Right cardiac atrium (tissue), 5 donors: ENCODE results near the gene TREML2. TPM values are rescaled to one million over a fixed set of nuclear protein-coding genes. Genes with fewer than 3 reads are reported as not detected.
"Not testable (repeated sequence)": the region's sequence is repeated elsewhere in the genome, so short reads cannot be mapped to it uniquely, and the experiment has no call there.

Experiments
- ATAC-seq, 2 donors: fragments of 200-7000 bp; cut with Tn5 transposase; one replicate each; pipeline versions ENCODE4 v1.8.0 to v1.9.1; 2020; ENCODE audit warnings: moderate library complexity in 2 of 2, mild to moderate bottlenecking in 1 of 2
- DNase-seq, 3 donors: peaks; one replicate each; pipeline ENCODE4 v3.0.0-alpha.2; 2020
- H3K27ac ChIP-seq: one replicate; pipeline ENCODE4 v1.5.1; 2013; ENCODE audit warnings: mild to moderate bottlenecking, low read length, control low read depth, moderate library complexity
- H3K27me3 ChIP-seq: one replicate; pipeline ENCODE4 v1.6.1; 2013; ENCODE audit not compliant: control insufficient read depth, insufficient read depth
- H3K4me1 ChIP-seq: one replicate; pipeline ENCODE4 v1.6.1; 2013; ENCODE audit warnings: low read length; ENCODE audit not compliant: control insufficient read depth, insufficient read depth
- H3K4me3 ChIP-seq: one replicate; pipeline ENCODE4 v1.5.1; 2013; ENCODE audit warnings: low read length, control low read depth
- H3K9me3 ChIP-seq: one replicate; pipeline ENCODE4 v1.6.1; 2013; ENCODE audit warnings: low read length; ENCODE audit not compliant: control insufficient read depth
- WGBS: extraction: QIAGEN DNeasy Blood & Tissue Kit; methylation state at CpG from one replicate; pipeline ENCODE4 v1.1.7; 2013; 5-methylcytosine and 5-hydroxymethylcytosine counted together
- intact Hi-C, 4 donors: fragments of 100-400 bp; cut with DNase I; formaldehyde crosslinking; loops; one replicate each; pipeline versions ENCODE4 v1.11.0 to v1.14.0; 2022 to 2023
- polyA plus RNA-seq: library from polyadenylated mRNA; stranded (reverse); fragments of 200-250 nt; gene quantifications from one replicate; pipeline ENCODE4 v1.2.3, GENCODE V29; 2013
- total RNA-seq, 4 donors: library from RNA; stranded (reverse); fragmentation: NEBNext Ultra II Directional; extraction: Animal tissue kit (Norgen Biotek cat#: 25700); gene quantifications; one replicate each; pipeline ENCODE4 v1.2.1, GENCODE V29; 2021
- donor health status: healthy with polysubstance abuse.
- donor health status: DM: no; HTN: yes; CAD: no.
- donor health status: DM: no; HTN: no; CAD: no.
- donor health status: DM: no; HTN: yes; CAD: no; lungs with severe emphysema.
- donor health status: DM: yes; HTN: yes; CAD: no.

Gene TREML2
- total and polyA plus RNA-seq, 5 donors, result 0.02 to 0.15 TPM; not detected in 3

DNA sequence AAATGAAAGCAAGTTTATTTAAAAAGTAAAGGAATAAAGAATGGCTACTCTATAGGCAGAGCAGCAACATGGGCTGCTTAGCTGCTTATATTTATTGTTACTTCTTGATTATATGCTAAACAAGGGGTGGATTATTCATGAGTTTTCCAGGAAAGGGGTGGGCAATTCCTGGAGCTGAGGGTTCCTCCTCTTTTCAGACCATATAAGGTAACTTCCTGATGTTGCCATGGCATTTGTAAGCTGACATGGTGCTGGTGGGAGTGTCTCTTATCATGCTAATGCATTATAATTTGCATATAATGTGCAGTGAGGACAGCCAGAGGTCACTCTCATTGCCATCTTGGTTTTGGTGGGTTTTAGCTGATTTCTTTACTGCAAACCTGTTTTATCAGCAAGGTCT lies 11.9 kb downstream of the TREML2 start:
- H3K4me1 ChIP-seq, intact Hi-C loops, H3K27me3 ChIP-seq, ATAC-seq, H3K9me3 ChIP-seq, H3K27ac ChIP-seq, H3K4me3 ChIP-seq, DNase-seq: not testable (repeated sequence)

DNA sequence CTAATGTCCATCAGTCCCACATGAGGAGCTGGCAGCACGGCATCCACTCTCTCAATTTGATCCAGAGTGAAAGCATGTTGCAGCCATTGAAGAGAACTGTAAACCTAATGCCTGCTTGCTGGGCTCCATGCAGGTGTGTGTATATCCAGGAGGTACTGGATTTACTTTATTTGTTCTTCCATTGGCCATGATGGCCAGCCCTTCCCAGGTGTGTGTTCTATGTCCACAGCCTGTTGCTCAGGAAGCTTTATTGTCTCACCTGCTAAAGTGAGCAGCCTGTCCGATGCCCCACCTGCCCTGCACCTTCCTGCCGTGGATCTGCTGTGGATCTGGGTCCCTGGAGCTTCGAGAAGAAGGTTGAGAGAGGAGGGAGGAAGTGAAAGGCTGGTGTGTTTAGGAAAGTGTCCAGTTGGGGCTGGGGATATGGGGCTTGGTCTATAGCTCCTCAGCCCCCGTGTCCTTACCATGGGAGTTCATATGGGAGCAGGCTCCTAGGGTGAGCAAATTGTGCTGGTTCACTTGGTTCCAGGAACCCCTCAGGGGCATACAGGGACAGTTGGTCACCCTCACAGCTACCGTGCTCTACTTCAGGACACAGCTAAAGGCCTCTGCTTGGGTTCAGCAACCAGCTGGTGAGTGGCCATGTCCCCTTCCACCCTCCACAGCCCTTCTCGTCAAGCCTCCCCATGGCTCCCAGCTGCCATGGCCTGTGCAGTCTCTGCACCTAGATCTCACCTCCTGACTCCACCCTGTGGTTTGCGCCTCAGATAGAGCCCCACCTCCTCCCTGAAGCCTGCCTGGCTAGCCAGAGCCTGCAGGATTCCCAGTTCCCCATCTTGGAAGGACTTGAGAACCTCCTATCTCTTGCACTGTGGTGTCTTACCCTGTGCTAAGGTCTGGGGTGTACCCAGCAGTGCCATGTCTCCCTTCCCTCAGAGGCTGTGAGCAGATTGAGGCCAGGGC lies 12.7 kb downstream of the TREML2 start:
- ATAC-seq (no peak), DNase-seq (no peak)
- H3K9me3 ChIP-seq, result no peaks in the 10 kb centered on the region
- no peaks in the 10 kb centered on the region for H3K4me1 ChIP-seq
- H3K27ac ChIP-seq, result no peak overlapping the region
- WGBS, result 86% methylated on average over 8 of the region's 8 CpGs
- no peak overlapping the region for H3K4me3 ChIP-seq
- H3K27me3 ChIP-seq, result no peaks in the 10 kb centered on the region
- intact Hi-C loops, result no loop called here

DNA sequence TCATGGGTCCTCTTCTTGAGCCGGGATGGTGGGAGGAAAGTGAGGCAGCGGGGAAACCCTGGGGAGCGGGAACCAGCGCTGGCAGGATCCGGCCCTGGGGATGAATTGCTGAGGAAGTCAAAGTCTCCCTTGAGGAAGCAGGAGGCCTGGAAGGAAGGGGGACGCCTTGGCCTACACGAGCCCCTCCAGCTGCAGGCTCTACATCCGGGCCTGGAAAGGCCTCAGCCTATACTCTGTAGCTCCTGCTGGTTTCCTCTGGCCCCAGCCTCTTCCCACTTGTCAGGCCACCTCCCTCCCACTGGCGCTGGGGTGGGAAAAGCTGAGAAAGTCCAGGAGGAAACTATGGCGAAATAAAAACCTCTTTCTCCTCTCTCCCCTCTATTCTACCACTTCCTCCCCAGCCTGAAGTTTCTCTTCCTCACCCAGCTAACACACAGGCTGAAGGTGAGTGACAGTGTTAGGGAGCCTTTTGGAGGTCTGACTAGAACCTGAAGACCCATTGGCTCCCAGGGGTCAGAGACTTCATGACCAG lies 14.9 kb downstream of the TREML2 start:
- DNase-seq, result peak in 2 of 3 donors; percentile 18 to 58
- ATAC-seq, result peak; percentile 38 to 40
- Histone ChIP-seq H3K27me3 (no peaks in the 10 kb centered on the region), H3K4me1 (no peaks in the 10 kb centered on the region), H3K27ac (no peak overlapping the region), H3K4me3 (no peak overlapping the region), H3K9me3 (no peaks in the 10 kb centered on the region)
- intact Hi-C loops, result no loop called here
- 48% methylated on average over 10 of the region's 10 CpGs for WGBS

DNA sequence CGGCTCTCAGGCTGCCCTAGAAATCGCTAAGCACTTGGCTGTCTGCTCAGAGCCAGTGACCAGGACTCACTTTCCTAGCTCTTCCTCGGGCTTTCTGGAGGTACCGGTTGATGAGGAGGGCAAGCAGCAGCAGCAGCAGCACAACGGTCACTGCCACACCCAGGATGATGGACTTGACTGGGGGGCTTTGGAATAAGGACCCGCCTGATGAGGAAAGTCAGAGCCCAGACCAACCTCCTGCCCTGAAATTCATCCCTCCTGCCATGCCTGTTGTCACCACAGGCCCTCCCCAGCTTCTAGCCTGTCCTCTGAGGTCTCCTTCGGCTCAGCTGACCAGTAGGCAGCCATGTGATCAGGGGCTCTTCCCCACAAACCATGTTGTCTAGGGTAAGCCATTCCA lies 16.2 kb downstream of the TREML2 start:
- no peak overlapping the region for H3K27ac ChIP-seq
- intact Hi-C loops, result no loop called here
- WGBS, result 82% methylated on average over 7 of the region's 7 CpGs

DNA sequence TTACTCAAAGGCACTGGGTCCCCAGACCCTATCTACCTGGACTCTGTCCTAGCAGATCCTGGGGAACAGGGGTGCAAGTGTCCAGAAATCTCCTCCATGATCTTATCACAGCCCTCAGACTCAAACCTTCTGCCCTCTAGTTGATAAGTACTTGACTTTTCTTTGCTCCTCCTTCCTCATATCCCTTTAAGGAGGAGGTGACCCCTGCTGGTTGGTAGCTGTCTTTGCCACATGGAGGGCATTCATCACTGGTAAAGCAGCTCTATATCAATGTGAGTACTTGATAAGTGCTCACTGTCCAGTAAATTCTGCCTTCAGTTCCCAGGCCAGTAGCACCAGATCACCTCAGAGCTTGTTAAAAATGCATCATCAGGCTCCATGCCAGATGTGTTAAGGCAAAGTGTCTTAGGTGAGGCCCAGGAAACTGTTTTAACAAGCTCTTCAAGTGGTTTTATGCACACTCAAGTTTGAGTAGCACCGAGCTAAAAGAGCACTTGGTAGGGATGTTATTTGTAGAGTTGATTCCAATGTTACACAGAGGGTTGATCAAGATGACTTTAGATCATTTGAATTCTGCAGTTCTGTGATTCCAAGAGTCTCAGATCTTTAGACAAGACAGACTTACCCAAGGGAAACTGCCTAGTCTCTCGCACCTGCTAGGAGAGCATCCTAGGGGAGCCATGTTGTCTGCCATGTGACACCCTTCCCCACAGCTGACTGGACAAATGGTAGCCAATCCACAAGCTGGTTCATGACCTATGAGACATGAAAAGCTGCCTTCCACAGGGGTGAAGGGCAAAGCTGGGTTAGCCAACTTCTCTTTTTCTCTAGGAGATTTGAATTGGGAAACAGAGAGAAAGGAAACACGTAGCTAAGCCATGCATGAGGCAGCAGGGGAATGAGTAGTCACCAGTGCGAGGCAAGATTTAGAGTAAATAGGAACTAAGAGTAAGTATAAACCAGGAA lies 18.6 kb downstream of the TREML2 start:
- Histone ChIP-seq H3K9me3 (no peaks in the 10 kb centered on the region), H3K27me3 (no peaks in the 10 kb centered on the region), H3K4me3 (no peak overlapping the region), H3K4me1 (no peaks in the 10 kb centered on the region), H3K27ac (no peak overlapping the region)
- no peak for DNase-seq
- ATAC-seq, result peak; percentile 53 to 62
- 74% methylated on average over 4 of the region's 4 CpGs for WGBS
- intact Hi-C loops, result no loop called here

More for the DNA sequence above, 16.2 kb downstream of the TREML2 start:
- Histone ChIP-seq H3K4me3 (no peak overlapping the region), H3K9me3 (no peaks in the 10 kb centered on the region), H3K4me1 (no peaks in the 10 kb centered on the region), H3K27me3 (no peaks in the 10 kb centered on the region)
- DNase-seq, result no peak
- no peak for ATAC-seq

DNA sequence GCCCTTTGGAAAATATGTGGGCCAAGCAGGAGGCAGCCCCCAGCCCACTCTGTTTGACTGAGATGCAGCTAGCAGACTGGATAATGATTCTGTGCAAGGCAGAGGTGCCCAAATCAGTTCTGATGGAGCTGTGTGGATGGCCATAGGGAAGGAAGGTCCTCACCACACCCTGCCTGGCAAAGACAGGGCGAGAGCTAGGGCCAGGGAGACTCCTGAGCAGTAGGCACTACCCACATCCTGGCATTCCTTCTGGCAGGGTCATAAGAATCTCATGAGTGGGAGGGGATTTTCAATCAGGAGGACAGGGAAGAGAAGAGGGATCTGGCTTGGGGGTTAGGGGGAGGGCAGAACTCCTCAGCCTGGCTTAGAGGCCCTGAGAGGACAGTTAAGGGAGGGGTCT lies 19.4 kb downstream of the TREML2 start:
- H3K9me3 ChIP-seq, result no peaks in the 10 kb centered on the region

DNA sequence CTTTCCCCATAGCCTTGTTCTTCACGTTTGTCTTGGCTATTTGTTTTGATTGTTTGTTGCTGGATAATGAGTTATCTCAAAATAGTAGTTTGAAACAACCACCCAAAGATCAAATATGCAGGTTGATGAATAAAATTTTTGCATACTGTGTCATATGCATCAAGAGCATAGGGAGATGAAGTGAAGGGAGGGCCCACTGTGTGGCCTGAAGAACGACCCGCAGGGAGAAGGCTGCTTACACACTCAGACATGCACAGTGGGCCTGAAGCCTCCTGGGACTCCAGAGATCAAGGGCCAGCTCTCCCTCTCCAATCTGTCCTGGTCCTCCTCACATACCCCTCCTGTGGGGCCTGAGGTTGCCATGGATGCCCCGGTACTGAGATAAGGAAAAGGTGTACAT lies 21.8 kb downstream of the TREML2 start:
- intact Hi-C loops, result no loop called here

More for the DNA sequence above, 19.4 kb downstream of the TREML2 start:
- Histone ChIP-seq H3K4me1 (no peaks in the 10 kb centered on the region), H3K27ac (no peak overlapping the region), H3K4me3 (no peak overlapping the region), H3K27me3 (no peaks in the 10 kb centered on the region)
- DNase-seq, result no peak
- intact Hi-C loops, result no loop called here
- 68% methylated on average over 1 of the region's 1 CpG for WGBS
- ATAC-seq, result no peak

DNA sequence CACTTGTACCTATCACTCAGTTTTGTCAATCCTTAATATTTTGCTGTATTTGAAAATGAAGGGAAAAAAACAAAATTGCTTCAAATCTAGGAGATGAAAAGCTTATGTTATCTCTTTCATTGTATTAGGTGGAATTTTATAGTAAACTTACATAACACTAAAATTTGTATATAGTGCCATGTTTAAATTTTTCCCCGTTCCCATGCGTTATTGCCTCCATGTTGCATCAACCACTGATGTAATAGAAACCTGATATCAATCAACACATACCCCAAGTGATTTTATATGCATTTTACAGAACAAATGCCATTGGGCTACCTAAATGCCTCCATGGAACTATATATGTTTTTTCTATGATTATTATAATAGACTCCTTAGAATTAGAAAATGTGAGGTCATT lies 23.3 kb downstream of the TREML2 start:
- H3K27me3 ChIP-seq, result no peaks in the 10 kb centered on the region
- no peak for ATAC-seq
- intact Hi-C loops, result no loop called here
- 90% methylated on average over 2 of the region's 2 CpGs for WGBS
- no peak overlapping the region for H3K4me3 ChIP-seq
- H3K27ac ChIP-seq, result no peak overlapping the region
- H3K4me1 ChIP-seq, result no peaks in the 10 kb centered on the region
- no peaks in the 10 kb centered on the region for H3K9me3 ChIP-seq
- no peak for DNase-seq

More for the DNA sequence above, 21.8 kb downstream of the TREML2 start:
- 55% methylated on average over 4 of the region's 4 CpGs for WGBS
- Histone ChIP-seq H3K4me1 (no peaks in the 10 kb centered on the region), H3K27me3 (no peaks in the 10 kb centered on the region), H3K9me3 (no peaks in the 10 kb centered on the region), H3K27ac (no peak overlapping the region), H3K4me3 (no peak overlapping the region)
- DNase-seq, result no peak
- no peak for ATAC-seq

DNA sequence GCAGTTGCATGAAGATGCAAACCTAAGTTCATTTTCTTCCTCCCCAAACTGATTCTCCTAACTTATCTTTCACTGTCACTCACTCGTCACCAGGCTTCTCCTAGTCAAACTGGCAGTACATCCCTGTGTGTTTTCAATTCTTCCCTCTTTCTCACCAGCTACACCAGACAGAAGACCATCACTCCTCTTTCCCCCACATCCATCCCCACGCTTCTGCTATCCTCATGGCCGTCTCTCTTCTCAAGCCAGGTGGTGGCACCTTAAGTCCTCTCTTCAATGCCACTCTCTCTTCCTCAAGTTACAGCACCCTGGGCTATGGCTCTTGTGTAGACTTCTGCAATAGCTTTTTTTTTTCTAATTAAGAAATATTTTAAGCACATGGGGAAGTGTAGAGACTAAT lies 23.7 kb downstream of the TREML2 start:
- Histone ChIP-seq H3K4me3 (no peak overlapping the region), H3K27me3 (no peaks in the 10 kb centered on the region), H3K9me3 (no peaks in the 10 kb centered on the region), H3K27ac (no peak overlapping the region), H3K4me1 (no peaks in the 10 kb centered on the region)
- DNase-seq, result no peak
- WGBS, result 60% methylated on average over 3 of the region's 3 CpGs
- ATAC-seq, result no peak
- intact Hi-C loops, result no loop called here

DNA sequence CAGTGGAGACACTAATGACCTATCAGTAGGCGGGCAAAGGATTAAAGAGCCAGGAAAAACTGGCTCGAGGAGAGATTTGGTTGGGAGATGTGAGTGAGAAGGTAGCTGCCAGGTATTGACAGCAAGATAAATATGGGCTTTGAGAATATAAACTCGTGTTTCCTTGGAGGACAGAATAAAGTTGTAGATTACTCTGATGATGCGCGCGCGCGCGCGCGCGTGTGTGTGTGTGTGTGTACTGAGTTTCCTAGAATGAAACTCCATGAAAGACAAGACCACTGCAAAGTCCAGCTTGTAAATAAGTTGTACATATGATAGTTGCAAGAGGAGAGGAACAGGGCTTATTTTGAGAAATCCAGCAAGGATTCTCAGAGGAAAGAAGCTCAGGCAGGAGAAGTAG lies 24.8 kb downstream of the TREML2 start:
- no peak overlapping the region for H3K4me3 ChIP-seq
- 88% methylated on average over 12 of the region's 12 CpGs for WGBS
- no peaks in the 10 kb centered on the region for H3K27me3 ChIP-seq
- ATAC-seq, result no peak
- H3K27ac ChIP-seq, result no peak overlapping the region
- no peaks in the 10 kb centered on the region for H3K4me1 ChIP-seq
- DNase-seq, result no peak
- intact Hi-C loops, result no loop called here
- no peaks in the 10 kb centered on the region for H3K9me3 ChIP-seq

DNA sequence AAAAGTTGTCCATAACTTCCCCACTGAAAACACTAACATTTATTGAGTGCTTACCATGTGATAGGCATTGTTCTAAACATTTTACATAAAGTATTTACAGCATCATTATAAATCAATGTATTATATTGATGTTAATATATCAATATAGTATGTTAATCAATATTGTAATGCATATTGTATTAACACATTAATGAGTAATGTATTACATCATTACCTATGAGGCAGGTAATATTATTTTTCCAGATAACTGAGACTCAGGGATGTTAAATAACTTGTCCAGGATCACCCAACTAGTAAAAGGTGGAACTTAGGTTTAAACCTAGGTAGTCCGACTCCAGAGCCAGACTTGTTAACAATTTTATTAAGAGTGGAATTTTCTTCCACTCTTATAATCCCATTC lies 25.9 kb downstream of the TREML2 start:
- DNase-seq (no peak), ATAC-seq (no peak)
- Histone ChIP-seq H3K4me1 (no peaks in the 10 kb centered on the region), H3K9me3 (no peaks in the 10 kb centered on the region), H3K4me3 (no peak overlapping the region), H3K27me3 (no peaks in the 10 kb centered on the region), H3K27ac (no peak overlapping the region)
- 94% methylated on average over 1 of the region's 1 CpG for WGBS
- intact Hi-C loops, result no loop called here
